Daoy (cell line): ENCODE results near the gene CBLL1. TPM values are rescaled to one million over a fixed set of nuclear protein-coding genes. Genes with fewer than 3 reads are reported as not detected.

Experiments used
- total RNA-seq: library from RNA; depleted of rRNA; stranded (reverse); fragments of >200 nt; shearing (Covaris generic); gene quantifications from 2 replicates; pipeline ENCODE4 v1.2.3, GENCODE V29; 2014; rRNA removed

Gene CBLL1
- total RNA-seq, 1 experiment from 2014 or later: 54.1 TPM

Other genes with a start within 250 kb of the CBLL1 start
- gene COG5, start 180.2 kb upstream of the CBLL1 start, total RNA-seq: 50.6 and 72.6 TPM in 2 replicates
- gene DUS4L, start 180.2 kb upstream of the CBLL1 start, total RNA-seq: 19.3 and 20.9 TPM in 2 replicates
- 197 and 279 TPM in 2 replicates for gene BCAP29, start 163.9 kb upstream of the CBLL1 start, total RNA-seq
- 1.4 and 6.8 TPM in 2 replicates for gene SLC26A4, start 83.3 kb upstream of the CBLL1 start, total RNA-seq
- not detected in 2 replicates for gene SLC26A3, start 59.1 kb downstream of the CBLL1 start, total RNA-seq
- 163 and 168 TPM in 2 replicates for gene DLD, start 147.0 kb downstream of the CBLL1 start, total RNA-seq